HepG2 (cell line): ENCODE measurements around the gene MEPCE. TPM values are rescaled to one million over a fixed set of nuclear protein-coding genes. Genes with fewer than 3 reads are reported as not detected.
A peak's percentile ranks its signal among the peaks of the same experiment; 100 is the strongest.

Experiments used
- ATAC-seq: fragments of 200-7000 bp; cut with Tn5 transposase; 3 replicates; pipeline ENCODE4 v1.9.1; 2020; ENCODE audit warnings: mild to moderate bottlenecking, moderate library complexity
- BruUV-seq: library from RNA; stranded (reverse); fragments of 400-500 nt; replicated peaks from 2 replicates; lab custom pipeline; 2021; lab: Mats Ljungman, UMichigan
- CTCF ChIA-PET: fragments of 300-600 bp; formaldehyde crosslinking; extraction: SDS; loops from one replicate; lab custom pipeline; 2021; ENCODE audit warnings: low total read pairs, inconsistent platforms, low intra/inter-chr PET ratio; lab: Yijun Ruan, JAX
- POLR2A ChIA-PET: fragments of 350-600 bp; sonication (Branson Sonifier 250); formaldehyde crosslinking; loops from one replicate; lab custom pipeline; 2020; ENCODE audit warnings: antibody characterized with exemption, inconsistent platforms; lab: Yijun Ruan, JAX
- DNase-seq: peaks from one replicate; pipeline ENCODE4 v3.0.0-alpha.2; 2015; ENCODE audit warnings: low spot score
- FAIRE-seq: peaks from 3 replicates; lab custom pipeline; 2011; peaks lifted over from hg19 to GRCh38; lab: Jason Lieb, UNC
- H2AFZ ChIP-seq: one replicate; pipeline ENCODE4 v1.6.1; 2011; ENCODE audit warnings: low read length, inconsistent platforms
- H3K27ac ChIP-seq: fragments of 300-600 bp; 3 replicates; pipeline ENCODE4 v1.8.0; 2011; ENCODE audit warnings: mixed run types, mild to moderate bottlenecking, mixed read lengths, low read length, inconsistent platforms; ENCODE audit not compliant: insufficient read depth; ENCODE audit errors: extremely low read length
- H3K27me3 ChIP-seq, 2 experiments: fragments of 200-600 bp in 1 of 2; 2 replicates in 1 of 2; 3 replicates in 1 of 2; pipeline versions ENCODE4 v1.6.0 to v1.8.0; 2011; ENCODE audit warnings: low read length in 2 of 2, mild to moderate bottlenecking in 2 of 2, moderate library complexity in 2 of 2, inconsistent platforms in 1 of 2; ENCODE audit not compliant: insufficient read depth in 2 of 2, control insufficient read depth in 1 of 2
- H3K36me3 ChIP-seq, 2 experiments: fragments of 200-600 bp in 1 of 2; replicated peaks in 1 of 2; 2 replicates in 1 of 2; 3 replicates in 1 of 2; pipeline versions ENCODE4 v1.5.1 to v1.8.0; 2011; ENCODE audit warnings: low read length in 2 of 2, inconsistent platforms in 1 of 2; ENCODE audit not compliant: insufficient read depth in 2 of 2, control insufficient read depth in 1 of 2
- H3K4me1 ChIP-seq: 2 replicates; pipeline ENCODE4 v1.5.1; 2012; ENCODE audit warnings: low read length, inconsistent platforms; ENCODE audit not compliant: insufficient read depth
- H3K4me2 ChIP-seq: 2 replicates; pipeline ENCODE4 v1.6.0; 2011; ENCODE audit warnings: low read depth, low read length, inconsistent platforms
- H3K4me3 ChIP-seq, 3 experiments: fragments of 200-600 bp in 1 of 3; sonication (generic), shearing (Covaris generic) in 1 of 3; replicated peaks in 1 of 3; 2 replicates each; pipeline ENCODE4 v1.5.1; 2011 to 2016; ENCODE audit warnings: low read length in 3 of 3, inconsistent platforms in 2 of 3, low read depth in 2 of 3, mild to moderate bottlenecking in 2 of 3, control low read depth in 1 of 3, mixed read lengths in 1 of 3; ENCODE audit not compliant: insufficient read depth in 1 of 3
- H3K79me2 ChIP-seq: one replicate; pipeline ENCODE4 v1.6.1; 2011; ENCODE audit warnings: low read length, inconsistent platforms; ENCODE audit not compliant: insufficient read depth
- H3K9ac ChIP-seq: 2 replicates; pipeline ENCODE4 v1.6.0; 2011; ENCODE audit warnings: mild to moderate bottlenecking, low read depth, low read length, inconsistent platforms; ENCODE audit not compliant: insufficient read depth
- H3K9me3 ChIP-seq: 2 replicates; pipeline ENCODE4 v1.5.1; 2012; ENCODE audit warnings: mild to moderate bottlenecking, low read length
- H4K20me1 ChIP-seq: 2 replicates; pipeline ENCODE4 v1.6.0; 2011; ENCODE audit warnings: inconsistent platforms, mild to moderate bottlenecking, low read length, moderate library complexity; ENCODE audit not compliant: insufficient read depth
- ATM ChIP-seq: fragments of 450-650 bp; IDR thresholded peaks from 2 replicates; pipeline ENCODE4 v1.7.1; 2017; ENCODE audit warnings: mild to moderate bottlenecking, borderline replicate concordance
- CREBL2 ChIP-seq: sonication (generic); formaldehyde crosslinking; IDR thresholded peaks from 2 replicates; pipeline ENCODE4 v1.8.1; 2023; ENCODE audit warnings: missing genetic modification reagents, mild to moderate bottlenecking, borderline replicate concordance
- DNMT1 ChIP-seq: sonication (generic); formaldehyde crosslinking; IDR thresholded peaks from 2 replicates; pipeline ENCODE4 v1.5.1; 2020; ENCODE audit warnings: mild to moderate bottlenecking, missing genetic modification reagents
- FOSL2 ChIP-seq: sonication (generic); formaldehyde crosslinking; IDR thresholded peaks from 2 replicates; pipeline ENCODE4 v1.4.0; 2020; ENCODE audit warnings: missing genetic modification reagents
- FOXO4 ChIP-seq: sonication (generic); formaldehyde crosslinking; conservative IDR thresholded peaks from 2 replicates; pipeline ENCODE4 v1.8.1; 2023; ENCODE audit warnings: missing genetic modification reagents
- HNRNPL ChIP-seq: fragments of 200-400 bp; formaldehyde crosslinking; IDR thresholded peaks from 2 replicates; pipeline ENCODE4 v1.6.1; 2017; ENCODE audit warnings: mild to moderate bottlenecking, low read depth, low read length
- MBNL3 ChIP-seq: fragments of 250-450 bp; sonication (Bioruptor Pico); conservative IDR thresholded peaks from 2 replicates; pipeline ENCODE4 v1.8.0; 2022; ENCODE audit warnings: mild to moderate bottlenecking, inconsistent platforms
- NCOA1 ChIP-seq: sonication (generic); formaldehyde crosslinking; IDR thresholded peaks from 2 replicates; pipeline ENCODE4 v1.9.0; 2021; ENCODE audit warnings: missing genetic modification reagents
- NR3C1 ChIP-seq: sonication (generic); formaldehyde crosslinking; IDR thresholded peaks from 2 replicates; pipeline ENCODE4 v1.4.0; 2020; ENCODE audit warnings: missing genetic modification reagents
- POGZ ChIP-seq: sonication (generic); formaldehyde crosslinking; IDR thresholded peaks from 2 replicates; pipeline ENCODE4 v1.4.0; 2020; ENCODE audit warnings: mild to moderate bottlenecking, missing genetic modification reagents
- SSRP1 ChIP-seq: IDR thresholded peaks from 2 replicates; pipeline ENCODE4 v1.6.1; 2016; ENCODE audit warnings: control low read depth
- STAT5B ChIP-seq: sonication (generic); formaldehyde crosslinking; IDR thresholded peaks from 2 replicates; pipeline ENCODE4 v1.4.0; 2020; ENCODE audit warnings: missing genetic modification reagents
- ZBTB49 ChIP-seq: sonication (generic); formaldehyde crosslinking; IDR thresholded peaks from 2 replicates; pipeline ENCODE4 v1.4.0; 2020; ENCODE audit warnings: missing genetic modification reagents, borderline replicate concordance
- ZKSCAN8 ChIP-seq: IDR thresholded peaks from 2 replicates; pipeline ENCODE4 v1.6.1; 2016; ENCODE audit warnings: borderline replicate concordance, missing genetic modification reagents, missing compliant biosample characterization
- ZNF207 ChIP-seq: fragments of 450-650 bp; IDR thresholded peaks from 2 replicates; pipeline ENCODE4 v1.6.1; 2016; ENCODE audit warnings: antibody characterized with exemption, borderline replicate concordance
- ZNF260 ChIP-seq: sonication (generic); formaldehyde crosslinking; IDR thresholded peaks from 2 replicates; pipeline ENCODE4 v1.4.0; 2020; ENCODE audit warnings: missing genetic modification reagents, low read depth, mild to moderate bottlenecking, borderline replicate concordance
- ZNF460 ChIP-seq: sonication (generic); formaldehyde crosslinking; IDR thresholded peaks from 2 replicates; pipeline ENCODE4 v1.5.1; 2020; ENCODE audit warnings: missing genetic modification reagents, mild to moderate bottlenecking, borderline replicate concordance
- ZNF605 ChIP-seq: sonication (generic); formaldehyde crosslinking; IDR thresholded peaks from 2 replicates; pipeline ENCODE4 v1.8.0; 2022; ENCODE audit warnings: mild to moderate bottlenecking, missing genetic modification reagents
- WGBS: methylation state at CpG from one replicate; pipeline ENCODE4 v1.1.6; 2017; ENCODE audit warnings: low lambda C conversion rate; 5-methylcytosine and 5-hydroxymethylcytosine counted together
- in situ Hi-C: cut with HindIII; loops from 2 replicates; pipeline ENCODE4 v1.10.0; 2017; ENCODE audit warnings: low pct_unique_long_range_greater_than_20kb; ENCODE audit not compliant: extremely low pct_ligation_motif_present
- intact Hi-C: fragments of 100-400 bp; cut with micrococcal nuclease; formaldehyde crosslinking; loops from one replicate; pipeline ENCODE4 v1.10.0; 2022; ENCODE audit not compliant: unreplicated experiment
- polyA plus RNA-seq, 8 experiments: library from polyadenylated mRNA; depleted of rRNA in 3 of 8; stranded (reverse) in 7 of 8; unstranded in 1 of 8; fragments of >200 nt; fragmentation: Illumina TruSeq in 4 of 8; extraction: Trizol in 4 of 8; gene quantifications; 2 replicates each; pipeline versions ENCODE4 v1.2.1 to v1.2.3, GENCODE V29; 2011 to 2016; ENCODE audit warnings: low read depth in 4 of 8, missing spikeins in 1 of 8, mixed read lengths in 1 of 8; ENCODE audit not compliant: insufficient read depth in 1 of 8
- total RNA-seq, 5 experiments: library from RNA; depleted of rRNA; stranded (reverse); fragments of >200 nt; fragmentation: Illumina TruSeq; extraction: Trizol; gene quantifications; 2 replicates each; pipeline ENCODE4 v1.2.3, GENCODE V29; 2016; ENCODE audit warnings: low read depth in 1 of 5
- TF ChIP-seq, protein P1 (sequence below): sonication (generic); formaldehyde crosslinking; IDR thresholded peaks from 2 replicates; pipeline ENCODE4 v1.5.1; 2020; ENCODE audit warnings: mild to moderate bottlenecking, missing genetic modification reagents, borderline replicate concordance

Gene MEPCE
- total and polyA plus RNA-seq, 2 of the 13 experiments (the other 11 are each of a cell fraction or from before 2014, with no cell fraction given): 12.3 to 26.0 TPM

DNA sequence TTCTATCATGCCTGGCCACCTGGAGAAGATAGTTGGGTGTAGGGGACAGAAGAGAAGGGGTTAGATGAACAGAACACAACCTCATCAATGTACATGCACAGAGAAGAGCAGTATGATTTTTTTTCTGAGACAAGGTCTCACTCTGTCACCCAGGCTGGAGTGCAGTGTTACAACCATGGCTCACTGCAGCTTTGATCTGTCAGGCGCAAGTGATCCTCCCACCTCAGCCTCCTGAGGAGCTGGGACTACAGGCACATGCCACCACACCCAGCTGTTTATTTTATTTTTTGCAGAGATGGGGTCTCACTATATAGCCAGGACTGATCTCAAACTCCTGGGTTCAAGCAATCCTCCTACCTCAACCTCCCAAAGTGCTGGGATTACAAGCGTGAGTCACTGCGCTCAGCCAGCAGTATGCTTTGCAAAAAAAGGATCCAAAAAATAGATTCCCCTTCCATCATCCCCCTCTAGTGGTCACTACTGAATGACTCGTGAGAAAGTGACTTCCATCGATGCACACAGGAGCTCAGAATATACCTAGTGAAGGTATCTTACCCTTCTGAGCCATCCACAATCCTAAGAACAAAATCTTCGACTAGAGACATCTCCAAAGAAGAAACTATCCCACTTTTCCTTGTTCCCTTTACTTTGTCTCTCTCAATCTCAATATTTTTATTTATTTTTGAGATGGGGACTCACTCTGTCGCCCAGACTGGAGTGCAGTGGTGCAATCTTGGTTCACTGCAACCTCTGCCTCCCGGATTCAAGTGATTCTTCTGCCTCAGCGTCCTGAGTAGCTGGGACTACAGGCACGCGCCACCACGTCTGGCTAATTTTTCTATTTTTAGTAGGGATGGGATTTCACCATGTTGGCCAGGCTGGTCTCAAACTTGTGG lies 22.1 kb upstream of the MEPCE start:
- in situ Hi-C loops (no loop called here), intact Hi-C loops (no loop called here)
- no peak overlapping the region for H3K27ac ChIP-seq
- DNase-seq (peak; percentile 44), ATAC-seq (peak; percentile 87), FAIRE-seq (peak; percentile 57)
- ChIA-PET POLR2A (interaction anchor here (1.0 to 1.3 kb wide), 2 partner anchors 21 to 25 kb away, joined by 3 to 8 read pairs; partner anchors contain the start of genes MEPCE and ZCWPW1), CTCF (interaction anchor here (1.2 to 1.3 kb wide), 2 partner anchors 34 to 43 kb away, joined by 3 read pairs; no protein-coding TSS in a partner anchor)
- no peaks in the 10 kb centered on the region for H3K79me2 ChIP-seq
- no peak overlapping the region for H3K4me3 ChIP-seq
- H3K36me3 ChIP-seq: no peaks in the 10 kb centered on the region
- H3K9me3 ChIP-seq: no peaks in the 10 kb centered on the region
- no peak overlapping the region for H3K9ac ChIP-seq
- H2AFZ ChIP-seq: no peak overlapping the region
- BruUV-seq: no TSS peak
- H3K4me1 ChIP-seq: no peaks in the 10 kb centered on the region
- 40% methylated on average over 12 of the region's 12 CpGs for WGBS
- H3K27me3 ChIP-seq: peaks cover 0 to 12% of the 10 kb centered on the region in 2 experiments; a peak in 4 of 5 replicates
- no peak overlapping the region for H3K4me2 ChIP-seq
- H4K20me1 ChIP-seq: no peaks in the 10 kb centered on the region
- TF ChIP-seq DNMT1 (CRISPR knock-in tag): no peak
- no peak for TF ChIP-seq ZNF605 (CRISPR knock-in tag)
- TF ChIP-seq, protein P1, sequence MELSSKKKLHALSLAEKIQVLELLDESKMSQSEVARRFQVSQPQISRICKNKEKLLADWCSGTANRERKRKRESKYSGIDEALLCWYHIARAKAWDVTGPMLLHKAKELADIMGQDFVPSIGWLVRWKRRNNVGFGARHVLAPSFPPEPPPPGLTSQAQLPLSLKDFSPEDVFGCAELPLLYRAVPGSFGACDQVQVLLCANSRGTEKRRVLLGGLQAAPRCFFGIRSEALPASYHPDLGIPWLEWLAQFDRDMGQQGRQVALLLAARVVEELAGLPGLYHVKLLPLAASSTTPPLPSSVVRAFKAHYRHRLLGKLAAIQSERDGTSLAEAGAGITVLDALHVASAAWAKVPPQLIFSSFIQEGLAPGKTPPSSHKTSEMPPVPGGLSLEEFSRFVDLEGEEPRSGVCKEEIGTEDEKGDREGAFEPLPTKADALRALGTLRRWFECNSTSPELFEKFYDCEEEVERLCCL (CRISPR knock-in tag): no peak
- TF ChIP-seq ATM: no peak
- no peak for TF ChIP-seq ZKSCAN8
- TF ChIP-seq NR3C1: no peak
- TF ChIP-seq ZNF260 (CRISPR knock-in tag): no peak
- no peak for TF ChIP-seq ZNF460 (CRISPR knock-in tag)
- no peak for TF ChIP-seq NCOA1 (CRISPR knock-in tag)
- no peak for TF ChIP-seq ZBTB49 (CRISPR knock-in tag)
- TF ChIP-seq MBNL3 (CRISPR knock-in tag): no peak
- TF ChIP-seq SSRP1: no peak
- TF ChIP-seq STAT5B (CRISPR knock-in tag): no peak
- TF ChIP-seq CREBL2 (CRISPR knock-in tag): no peak
- TF ChIP-seq ZNF207: no peak
- TF ChIP-seq FOXO4: 0 out of 2 replicates have a peak, but pooled peaks have one; percentile 49
- TF ChIP-seq HNRNPL: no peak
- TF ChIP-seq POGZ (CRISPR knock-in tag): no peak
- TF ChIP-seq FOSL2 (CRISPR knock-in tag): peak; percentile 47; the same call in 1 of the 2 replicates
